Measurements from ENCODE around the gene NEAT1.

DNA sequence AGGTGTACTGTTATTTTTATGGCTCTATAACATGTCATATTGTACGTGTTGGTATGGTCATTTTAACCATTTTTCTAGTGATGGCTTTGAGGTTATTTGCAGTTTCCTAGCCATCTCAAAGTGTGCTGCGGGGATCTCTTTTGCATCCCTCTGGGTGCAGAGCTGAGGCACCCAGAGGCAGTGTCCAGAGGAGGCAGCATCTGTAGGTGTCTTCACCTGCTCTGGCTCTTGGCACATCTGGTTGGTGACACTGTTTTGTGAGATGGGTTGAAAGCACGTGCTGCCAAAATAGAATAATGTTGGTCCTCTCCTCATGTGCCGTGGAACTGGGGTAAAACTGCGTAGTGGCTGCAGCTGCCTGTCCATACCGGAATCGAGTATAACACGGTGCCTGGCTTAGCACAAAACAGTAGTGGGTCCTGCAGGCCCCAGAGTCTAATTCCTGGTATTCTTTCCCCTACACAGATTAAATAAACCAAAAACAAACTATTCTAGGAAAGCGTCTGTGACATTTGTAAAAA lies 12.9 kb downstream of the NEAT1 start:
- TF ChIP-seq GATA2 (IDR thresholded peaks at IDR 0.05; ENCODE audit: low read depth, low read length) (no peak), GATA3 (IDR thresholded peaks at IDR 0.05; ENCODE audit: low read depth, low read length) (no peak)
